ENCODE data around the gene RNF224.

RNF224 gene

DNA sequence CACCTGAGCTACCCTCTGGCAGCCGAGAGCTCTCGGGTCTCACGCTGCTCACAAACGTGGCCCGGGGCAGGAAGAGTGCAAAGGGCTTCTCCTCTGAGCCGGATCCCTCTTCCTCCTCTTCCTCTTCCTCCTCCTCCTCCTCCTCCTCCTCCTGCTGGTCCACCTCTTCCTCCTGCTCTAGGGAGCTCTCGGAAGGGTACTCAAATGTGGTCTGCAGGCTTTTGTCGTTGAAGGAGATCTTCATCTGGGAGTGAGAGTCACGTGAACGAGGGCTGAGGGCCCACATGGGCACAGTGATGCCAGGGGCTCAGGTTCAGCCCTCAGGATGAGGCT, 34.9 kb upstream of the RNF224 start:
- DNase-seq (ENCODE audit: low spot score): no peak

DNA sequence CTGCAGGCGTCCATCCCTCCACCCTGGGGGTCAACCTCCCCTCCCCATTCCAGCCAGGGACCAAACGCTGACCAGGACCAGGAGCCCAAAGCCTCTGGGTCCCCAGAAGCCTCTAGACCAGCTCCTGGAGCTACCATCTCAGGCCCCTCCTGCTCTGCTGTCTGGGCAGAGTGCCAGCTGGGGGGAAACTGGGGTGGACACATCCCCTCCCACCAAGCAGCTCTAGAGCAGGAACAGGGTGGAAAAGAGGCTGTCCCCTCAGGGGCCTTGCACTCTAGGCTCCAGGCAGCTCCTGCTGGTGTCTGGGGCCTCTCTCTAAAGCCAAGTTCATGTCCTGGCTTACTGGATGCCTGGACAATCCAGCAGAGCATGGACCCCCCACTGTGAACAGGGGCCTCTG, 34.4 kb upstream of the RNF224 start:
- DNase-seq (ENCODE audit: low spot score): no peak

DNA sequence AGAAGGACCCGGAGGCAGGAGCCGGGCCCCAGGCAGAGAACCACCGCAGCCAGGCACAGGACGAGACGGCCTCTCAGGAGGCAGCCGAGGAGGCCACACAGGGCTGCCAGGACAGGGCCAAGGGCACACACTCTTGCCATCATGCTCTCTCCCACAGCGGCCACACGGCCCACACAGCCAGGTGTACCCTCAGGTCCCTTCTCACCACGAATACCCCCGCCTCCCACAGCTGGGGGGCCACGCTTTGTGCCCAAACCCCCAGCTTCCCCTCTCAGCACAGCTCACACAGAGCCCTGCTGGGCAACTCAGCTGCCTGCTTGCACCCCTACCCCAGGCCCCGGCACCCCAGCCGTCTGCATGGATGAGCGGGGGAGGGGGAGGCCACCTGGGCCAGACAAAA, 33.5 kb upstream of the RNF224 start:
- DNase-seq (ENCODE audit: low spot score): no peak

DNA sequence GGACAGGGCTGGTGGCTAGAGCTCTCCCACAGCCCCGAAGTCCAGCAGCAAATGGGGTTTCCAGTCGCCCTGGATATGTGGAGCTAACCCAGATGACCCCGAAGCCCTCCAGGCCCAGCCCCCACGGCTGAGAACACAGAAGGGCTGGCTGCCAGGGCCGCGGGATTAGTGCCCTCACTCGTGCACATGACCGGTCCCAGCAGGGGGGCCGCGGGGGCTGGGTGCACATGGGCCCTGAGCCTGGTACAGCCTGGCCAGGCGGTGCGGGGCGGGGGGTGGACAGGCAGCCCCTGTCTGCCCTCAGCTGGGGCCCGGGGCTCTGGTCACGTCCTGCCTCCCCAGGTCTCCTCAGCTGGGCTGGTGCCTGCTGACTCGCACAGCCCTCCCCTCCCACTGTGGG, 32.9 kb upstream of the RNF224 start:
- peak; percentile 83 for DNase-seq (ENCODE audit: low spot score)

DNA sequence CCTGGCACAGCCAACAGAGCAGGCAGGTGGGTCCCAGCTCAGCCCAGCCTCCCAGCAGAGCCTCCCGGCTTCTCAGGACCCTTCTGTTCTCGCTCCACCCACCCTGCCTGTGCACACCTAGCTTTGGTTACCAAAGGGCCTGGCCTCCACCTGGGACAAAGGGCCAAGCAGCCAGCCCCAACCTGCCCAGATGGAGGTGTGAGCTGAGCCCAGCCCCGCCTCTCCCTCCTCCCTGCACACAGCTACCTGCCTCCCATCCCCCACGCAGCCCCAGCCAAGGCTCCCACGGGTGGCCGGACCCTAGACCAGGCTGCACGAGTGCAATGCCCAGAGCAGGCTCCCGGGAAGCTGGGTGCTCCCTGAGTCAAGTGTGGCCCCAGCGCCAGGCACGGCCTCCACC, 32.4 kb upstream of the RNF224 start:
- no peak for DNase-seq (ENCODE audit: low spot score)

DNA sequence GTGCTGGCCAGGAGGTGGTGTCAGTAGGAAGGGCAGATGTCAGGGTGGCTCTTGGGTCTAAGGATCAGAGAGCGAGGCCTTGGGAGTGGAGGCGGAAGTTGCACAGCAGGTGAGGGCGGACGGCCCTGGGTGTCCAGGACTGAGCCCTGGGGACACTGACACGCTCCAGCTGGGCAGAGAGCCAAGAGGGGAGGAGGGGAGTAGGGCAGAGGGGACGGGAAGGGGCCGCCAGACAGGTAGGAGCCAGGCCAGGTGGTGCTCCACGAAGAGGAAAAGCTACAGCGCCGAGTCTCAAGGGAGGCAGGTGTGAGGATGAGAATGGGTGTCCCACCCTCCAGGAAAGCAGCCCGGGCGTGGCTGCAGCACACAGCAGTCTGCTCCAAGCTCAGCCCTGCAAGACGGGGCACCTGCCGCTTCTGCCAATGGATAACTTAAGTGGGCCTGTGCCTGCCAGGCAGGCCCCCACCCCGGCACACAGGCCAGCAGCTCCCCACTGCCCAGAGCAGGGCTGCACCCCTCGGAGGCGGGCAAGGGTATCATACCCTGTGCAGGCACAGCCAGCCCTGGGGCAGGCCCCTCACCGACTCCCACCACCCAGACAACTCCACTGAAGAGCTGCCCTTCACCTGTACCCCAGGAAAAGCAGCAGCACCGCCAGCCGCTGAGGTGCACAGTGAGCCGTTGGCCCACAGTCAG, 31.6 kb upstream of the RNF224 start:
- no peak for DNase-seq (ENCODE audit: low spot score)

DNA sequence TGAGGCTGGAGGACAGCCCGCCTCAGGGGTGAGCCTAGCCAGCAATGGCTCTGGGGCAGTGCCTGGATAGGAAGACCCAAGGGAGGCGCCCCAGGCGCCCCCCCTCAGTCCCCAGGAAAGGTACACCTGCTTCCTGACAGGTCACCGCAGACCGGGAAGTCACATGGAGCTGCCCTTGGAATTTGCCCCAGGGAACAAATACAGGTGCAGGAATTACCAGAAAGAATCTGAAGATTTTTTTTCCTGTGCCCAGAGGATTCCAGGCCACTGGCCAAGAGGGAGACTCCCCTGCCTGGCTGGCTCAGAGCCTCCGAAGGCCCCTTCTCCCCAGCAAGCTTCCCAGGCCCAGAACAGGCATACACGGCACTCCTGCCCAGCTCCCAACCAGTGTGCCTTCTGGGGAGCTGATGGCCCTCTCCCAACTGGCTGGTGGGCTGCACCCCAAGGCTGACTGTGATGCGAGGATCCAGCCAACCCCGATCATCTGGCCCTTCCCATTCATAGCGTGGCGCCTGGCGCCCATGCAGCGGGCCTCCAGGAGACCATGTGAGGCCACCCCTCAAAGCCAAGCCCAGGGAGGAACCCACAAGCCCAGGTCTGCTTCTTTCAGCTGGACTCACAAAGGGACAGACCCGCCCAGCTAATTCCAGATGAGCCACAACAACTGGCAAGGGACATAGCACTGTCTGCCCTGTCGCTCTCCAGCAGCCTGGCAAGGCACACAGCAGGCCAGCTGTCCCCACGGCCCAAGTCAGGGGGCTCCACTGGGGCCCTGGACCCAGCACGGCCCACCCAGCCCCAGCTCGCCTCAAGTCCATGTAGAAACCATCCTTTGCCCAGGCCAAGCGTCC, 29.0 kb upstream of the RNF224 start:
- no peak for DNase-seq (ENCODE audit: low spot score)

DNA sequence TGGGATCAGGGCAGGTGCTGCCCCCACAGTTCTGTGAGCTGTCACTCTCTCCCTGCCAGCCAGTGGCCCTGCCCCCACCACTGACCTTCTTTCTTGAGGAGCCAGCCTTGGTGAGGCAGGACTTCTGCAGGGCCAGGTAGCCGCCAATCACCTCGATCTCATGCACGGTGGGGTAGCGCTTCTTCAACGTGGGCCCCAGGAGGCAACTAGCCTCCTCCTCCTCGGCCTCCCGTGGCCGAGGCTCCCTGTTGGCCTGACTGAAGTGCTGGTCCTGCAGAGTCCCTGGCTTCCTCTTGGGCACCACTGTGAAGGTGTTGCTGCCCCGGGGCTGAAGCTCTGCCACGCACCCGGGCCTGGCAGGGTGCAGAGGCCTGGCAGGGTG, 28.4 kb upstream of the RNF224 start:
- DNase-seq (ENCODE audit: low spot score): no peak

DNA sequence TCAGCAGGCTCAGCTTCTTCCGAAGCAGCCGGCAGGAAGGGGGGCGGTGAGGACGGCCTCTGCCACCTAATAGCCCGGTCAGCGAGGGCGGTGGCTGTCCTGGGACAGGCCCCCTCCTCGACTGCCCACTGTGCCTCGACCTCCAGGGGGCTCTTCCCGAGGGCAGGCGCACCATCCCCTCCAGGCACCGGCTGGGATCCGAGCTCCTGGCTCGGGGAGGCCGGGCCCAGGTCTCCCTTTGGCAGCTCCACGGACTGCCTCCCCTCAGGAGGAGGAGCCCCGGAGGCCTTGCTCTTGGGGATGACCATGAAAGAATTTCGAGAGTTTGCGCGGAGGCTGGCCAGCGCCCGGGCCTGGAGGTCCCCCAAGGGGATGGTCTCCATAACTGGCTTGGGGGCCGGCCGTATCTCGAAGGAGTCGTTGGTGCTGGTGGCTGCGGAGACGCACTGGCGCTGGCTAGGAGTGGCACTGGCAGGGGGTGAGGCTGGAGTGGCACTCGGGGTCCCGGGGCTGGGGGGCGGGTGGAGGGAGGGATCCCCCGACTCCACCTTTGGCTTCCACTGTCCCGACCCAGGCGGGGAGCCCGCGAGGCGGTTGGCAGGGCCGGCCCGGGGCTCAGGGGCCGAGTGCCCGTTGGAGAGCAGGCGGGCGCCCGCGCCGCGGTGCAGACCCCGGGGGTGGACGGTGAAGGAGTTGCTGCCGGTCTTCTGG, 27.7 kb upstream of the RNF224 start:
- DNase-seq (ENCODE audit: low spot score): no peak

DNA sequence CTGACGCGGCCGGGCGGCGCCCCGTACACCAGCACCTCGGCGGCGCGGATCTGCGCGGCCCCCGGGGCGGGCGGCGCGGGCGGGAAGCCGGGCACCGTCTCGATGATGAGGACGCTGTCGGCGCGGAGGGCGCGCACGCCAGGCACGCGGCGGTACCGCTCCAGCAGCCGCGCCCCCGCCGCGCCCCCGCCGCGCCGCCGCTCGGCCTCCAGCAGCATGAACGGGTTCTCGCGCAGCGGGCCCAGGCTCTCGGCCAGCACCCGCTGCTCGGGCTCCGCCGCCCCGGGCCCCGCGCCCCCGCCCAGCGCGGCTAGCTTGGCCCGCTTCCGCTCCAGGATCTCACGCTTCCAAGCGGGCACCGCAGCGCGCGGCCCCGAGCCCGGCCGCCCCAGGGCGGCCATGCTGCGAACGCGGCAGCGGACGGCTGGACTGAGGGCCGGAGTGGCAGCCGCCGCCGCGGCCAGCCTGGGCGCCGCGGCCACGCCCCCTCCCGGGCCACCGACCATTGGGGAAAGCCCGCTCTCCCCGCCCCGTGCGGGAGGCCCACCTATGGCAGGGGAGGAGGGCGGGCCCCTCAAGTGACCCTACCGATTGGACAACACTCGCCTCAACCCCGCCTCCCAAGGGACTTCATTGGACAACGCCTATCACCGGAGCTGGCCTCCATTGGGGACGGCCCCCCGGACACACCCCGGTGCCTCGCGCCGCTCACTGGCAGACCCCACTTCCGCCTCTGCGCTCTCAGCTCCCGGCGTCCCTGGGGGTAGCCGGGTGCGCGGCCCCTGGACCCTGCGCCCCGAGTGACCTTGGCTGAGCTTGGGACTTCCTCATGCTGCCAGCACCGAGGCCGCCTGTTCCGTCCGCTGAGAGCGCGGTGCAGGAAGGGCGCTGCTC, 26.7 kb upstream of the RNF224 start, which contains the start of gene TPRN:
Gene TPRN (minus strand): TSS at position 431 of the 894 bp plus-strand sequence. CDS start 30 bp downstream, at position 401.
- peak; percentile 99 for DNase-seq (ENCODE audit: low spot score)

DNA sequence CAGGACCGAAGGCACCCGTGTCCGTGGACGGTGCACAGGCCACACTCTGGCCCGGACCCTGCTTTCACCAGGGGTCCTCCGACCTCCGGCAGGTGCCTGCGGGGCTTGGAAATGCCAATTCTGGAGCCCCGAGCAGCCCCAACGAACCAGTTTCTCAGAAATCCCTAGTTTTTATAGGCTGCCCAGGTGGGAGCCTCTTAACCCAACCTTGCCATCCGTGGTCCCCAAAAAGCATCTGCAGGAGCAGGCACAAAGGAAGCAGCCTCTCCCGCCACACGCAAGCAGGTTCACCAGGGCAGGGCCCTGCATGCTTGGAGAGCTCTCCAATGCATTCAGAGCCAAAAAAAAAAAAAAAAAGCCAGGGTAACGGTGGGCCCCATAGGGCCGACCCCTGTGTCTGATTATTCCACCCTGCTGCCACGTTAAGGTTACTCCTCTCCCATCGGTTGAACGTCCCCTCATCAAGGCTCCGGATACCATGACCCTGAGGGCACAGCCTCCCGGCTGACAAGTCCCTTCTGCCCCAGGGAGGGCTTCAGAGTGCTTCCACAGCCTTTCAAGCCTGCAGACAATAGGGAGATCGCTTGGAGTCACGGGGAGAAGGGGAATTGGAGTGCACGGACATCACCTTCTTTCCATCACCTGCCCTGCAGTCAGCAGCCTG, 26.0 kb upstream of the RNF224 start:
- no peak for DNase-seq (ENCODE audit: low spot score)

DNA sequence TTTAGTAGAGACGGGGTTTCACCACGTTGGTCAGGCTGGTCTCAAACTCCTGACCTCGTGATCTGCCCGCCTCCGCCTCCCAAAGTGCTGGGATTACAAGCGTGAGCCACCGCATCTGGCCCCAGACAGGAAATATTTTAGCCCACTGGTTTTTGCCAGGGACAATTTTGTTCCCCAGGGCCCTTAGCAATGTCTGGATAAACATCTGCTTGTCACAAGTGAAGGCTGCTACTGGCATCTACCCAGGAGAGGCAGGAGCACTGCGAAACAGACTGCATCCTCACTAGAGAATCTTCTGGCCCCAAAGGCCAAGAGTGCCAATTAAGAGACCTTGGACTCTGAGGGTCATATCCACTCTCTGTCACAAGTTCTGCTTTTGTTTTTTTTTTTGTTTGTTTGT, 24.3 kb upstream of the RNF224 start:
- DNase-seq (ENCODE audit: low spot score): no peak

DNA sequence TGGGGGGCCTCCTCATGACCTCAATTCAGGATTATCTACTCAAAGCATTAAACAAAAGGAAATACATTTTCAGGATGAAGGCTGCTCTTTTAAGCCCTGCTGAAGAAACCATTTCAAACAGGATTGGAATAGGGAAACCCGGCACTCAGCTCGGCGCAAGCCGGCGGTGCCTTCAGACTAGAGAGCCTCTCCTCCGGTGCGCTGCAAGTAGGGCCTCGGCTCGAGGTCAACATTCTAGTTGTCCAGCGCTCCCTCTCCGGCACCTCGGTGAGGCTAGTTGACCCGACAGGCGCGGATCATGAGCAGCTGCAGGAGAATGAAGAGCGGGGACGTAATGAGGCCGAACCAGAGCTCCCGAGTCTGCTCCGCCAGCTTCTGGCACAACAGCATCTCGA, 22.6 kb upstream of the RNF224 start:
- DNase-seq (ENCODE audit: low spot score): no peak

DNA sequence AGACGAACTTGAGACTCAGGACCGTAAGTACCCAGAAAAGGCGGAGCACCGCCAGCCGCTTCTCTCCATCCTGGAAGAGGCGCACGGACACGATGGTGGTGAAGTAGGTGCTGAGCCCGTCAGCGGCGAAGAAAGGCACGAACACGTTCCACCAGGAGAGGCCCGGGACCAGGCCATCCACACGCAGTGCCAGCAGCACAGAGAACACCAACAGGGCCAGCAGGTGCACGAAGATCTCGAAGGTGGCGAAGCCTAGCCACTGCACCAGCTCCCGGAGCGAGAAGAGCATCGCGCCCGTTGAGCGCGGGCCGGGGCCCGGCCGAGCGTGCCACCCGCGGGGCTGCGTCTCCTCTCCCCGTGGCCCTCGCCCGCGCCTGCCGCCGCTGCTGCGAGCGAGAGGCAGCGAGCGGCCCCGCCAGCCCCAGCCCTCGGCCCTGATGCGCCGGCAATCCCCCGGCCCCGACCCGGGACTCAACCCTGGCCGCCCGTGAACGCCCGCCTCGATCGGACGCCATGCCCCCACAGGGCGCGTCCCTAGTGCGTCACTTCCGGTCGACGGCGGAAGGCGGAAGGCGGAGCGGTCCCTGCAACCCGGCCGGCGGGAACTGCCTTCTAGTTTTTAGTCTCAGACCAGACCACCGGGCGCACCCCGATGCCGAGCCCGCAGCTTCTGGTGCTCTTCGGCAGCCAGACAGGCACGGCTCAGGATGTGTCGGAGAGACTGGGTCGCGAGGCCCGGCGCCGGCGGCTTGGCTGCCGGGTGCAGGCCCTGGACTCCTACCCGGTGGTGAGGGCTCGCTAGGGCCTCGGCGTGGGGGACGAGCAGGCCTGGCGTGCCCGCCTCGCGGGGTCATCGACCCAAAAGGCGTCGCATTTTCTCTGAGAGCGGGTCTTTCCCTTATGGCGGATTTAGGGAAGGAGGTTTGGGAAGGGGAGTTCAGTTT, 21.9 kb upstream of the RNF224 start, which contains the start of the genes NDOR1 and TMEM203:
Gene NDOR1 (plus strand): TSS at position 575 of the 944 bp plus-strand sequence. CDS start 78 bp downstream, at position 653.
Gene TMEM203 (minus strand): TSS at position 523 of the 944 bp plus-strand sequence. CDS start 234 bp downstream, at position 289.
- peak; percentile 84 for DNase-seq (ENCODE audit: low spot score)

DNA sequence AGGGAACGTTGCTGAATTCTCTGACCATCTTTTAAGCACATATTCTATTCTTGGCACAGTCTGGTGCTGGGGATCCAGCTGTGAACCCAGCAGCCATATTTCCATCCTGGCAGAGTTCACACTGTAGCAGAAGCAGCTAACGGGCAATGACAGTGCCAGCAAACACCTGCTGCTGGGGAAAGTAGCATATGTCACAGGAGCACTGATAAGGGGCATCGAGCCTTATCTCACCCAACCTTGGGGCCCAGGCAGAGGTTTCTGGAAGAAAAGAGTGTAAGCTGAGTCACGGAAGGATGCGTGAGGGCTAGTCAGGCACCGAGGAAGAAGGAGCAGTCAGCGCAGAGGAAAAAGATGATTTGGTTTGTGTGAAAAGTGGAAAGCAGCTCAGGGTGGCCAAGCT, 20.7 kb upstream of the RNF224 start:
- DNase-seq (ENCODE audit: low spot score): no peak

DNA sequence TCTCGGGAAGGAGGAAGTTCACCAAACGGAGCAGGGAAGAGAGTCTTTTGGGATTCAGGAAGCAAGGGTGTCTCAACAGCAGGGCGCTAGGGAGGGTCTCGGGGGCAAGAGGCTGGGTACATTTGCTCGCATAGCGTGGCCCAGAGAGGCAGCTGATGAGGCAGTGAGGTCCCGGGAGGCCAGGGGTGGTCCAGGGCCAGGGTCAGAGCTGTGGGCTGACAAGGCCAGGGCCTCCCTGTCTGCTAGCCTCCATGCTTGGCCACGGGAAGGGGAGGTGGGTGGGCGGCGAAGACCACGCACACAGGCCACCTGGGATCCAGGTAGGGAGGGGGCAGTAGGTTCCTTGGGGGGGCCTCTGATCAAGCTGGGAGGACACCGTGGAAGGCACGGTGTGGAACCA, 15.8 kb upstream of the RNF224 start:
- no peak for DNase-seq (ENCODE audit: low spot score)

DNA sequence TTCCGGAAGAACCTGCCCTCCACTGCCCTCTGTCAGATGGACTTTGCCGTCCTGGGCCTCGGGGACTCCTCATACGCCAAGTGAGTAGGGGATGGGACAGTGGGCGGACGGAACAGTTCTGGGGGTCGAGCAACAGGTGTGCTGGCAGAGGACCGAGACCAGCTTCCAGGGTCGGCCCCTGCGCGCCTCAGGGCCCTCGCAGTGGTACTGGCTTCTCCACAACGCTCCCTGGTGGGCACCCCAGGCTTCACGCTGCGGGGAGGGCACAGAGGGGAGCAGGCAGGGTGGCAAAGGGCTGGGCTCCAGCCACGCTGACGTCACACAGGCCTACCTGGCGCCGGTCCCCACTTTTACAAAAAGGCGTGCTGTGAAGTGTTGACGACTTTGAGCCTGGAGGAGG, 14.8 kb upstream of the RNF224 start:
- DNase-seq (ENCODE audit: low spot score): no peak

DNA sequence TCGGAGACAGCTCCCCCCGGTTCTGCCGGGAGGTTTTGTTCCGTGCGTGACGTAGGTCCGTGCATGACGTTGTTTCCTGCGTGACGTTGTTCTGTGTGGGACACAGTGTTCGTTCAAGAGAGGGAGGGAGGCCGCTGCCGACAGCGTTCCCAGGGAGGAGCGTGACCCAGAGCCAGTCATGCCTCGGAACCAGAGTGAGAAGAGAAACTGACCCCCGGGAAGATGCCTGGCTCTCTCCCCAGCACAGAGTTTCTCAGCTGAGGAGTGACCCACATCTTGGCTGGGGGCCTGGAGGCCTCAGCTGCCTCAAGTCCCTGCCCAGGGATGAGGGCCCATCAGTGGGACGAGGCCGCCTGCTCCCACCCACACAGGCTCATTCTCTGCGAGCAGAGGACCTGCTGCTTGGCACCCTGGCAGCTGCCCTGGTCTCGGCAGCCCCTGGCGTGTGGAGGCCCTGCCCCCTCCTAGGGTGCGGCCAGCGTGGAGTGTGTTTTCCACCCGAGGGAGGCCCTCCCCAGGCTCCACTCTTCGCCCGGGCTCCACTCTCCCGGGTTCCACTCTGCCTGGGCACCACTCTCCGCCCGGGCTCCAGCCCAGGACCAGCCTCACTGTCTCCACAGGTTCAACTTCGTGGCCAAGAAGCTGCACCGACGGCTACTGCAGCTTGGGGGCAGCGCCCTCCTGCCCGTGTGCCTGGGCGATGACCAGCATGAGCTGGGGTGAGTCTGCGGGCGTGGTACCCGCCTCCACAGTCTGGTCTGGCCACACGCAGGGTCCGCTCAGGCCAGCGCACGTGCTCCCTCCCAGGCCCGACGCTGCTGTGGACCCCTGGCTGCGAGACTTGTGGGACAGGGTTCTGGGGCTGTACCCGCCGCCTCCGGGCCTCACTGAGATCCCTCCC, 13.9 kb upstream of the RNF224 start:
- no peak for DNase-seq (ENCODE audit: low spot score)

DNA sequence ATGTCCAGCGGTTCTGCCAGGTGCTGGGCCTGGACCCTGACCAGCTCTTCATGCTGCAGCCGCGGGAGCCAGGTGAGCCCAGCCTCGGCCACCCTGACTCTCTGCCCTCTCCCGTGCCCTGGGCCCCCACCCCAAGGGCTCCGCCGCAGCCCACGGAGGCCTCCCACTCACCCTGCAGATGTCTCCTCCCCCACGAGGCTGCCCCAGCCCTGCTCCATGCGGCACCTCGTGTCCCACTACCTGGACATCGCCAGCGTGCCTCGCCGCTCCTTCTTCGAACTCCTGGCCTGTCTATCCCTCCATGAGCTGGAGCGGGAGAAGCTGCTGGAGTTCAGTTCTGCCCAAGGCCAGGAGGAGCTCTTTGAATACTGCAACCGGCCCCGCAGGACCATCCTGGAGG, 12.7 kb upstream of the RNF224 start:
- no peak for DNase-seq (ENCODE audit: low spot score)
